IMR-90 (cell line): ENCODE results near the gene CD300LG. TPM values are rescaled to one million over a fixed set of nuclear protein-coding genes. Genes with fewer than 3 reads are reported as not detected.

Experiments
- ATAC-seq: fragments of 200-7000 bp; cut with Tn5 transposase; 2 replicates; pipeline ENCODE4 v1.9.1; 2020; ENCODE audit warnings: low read depth, mild to moderate bottlenecking, moderate library complexity
- BruUV-seq: library from RNA; stranded (reverse); fragments of 400-500 nt; replicated peaks from 2 replicates; lab custom pipeline; 2021; lab: Mats Ljungman, UMichigan
- CTCF ChIA-PET: fragments of 300-600 bp; formaldehyde crosslinking; extraction: SDS; loops from one replicate; lab custom pipeline; 2021; ENCODE audit warnings: antibody characterized with exemption; lab: Yijun Ruan, JAX
- POLR2A ChIA-PET: fragments of 300-600 bp; sonication (Branson Sonifier 250); formaldehyde crosslinking; loops from one replicate; lab custom pipeline; 2022; ENCODE audit warnings: antibody characterized with exemption; ENCODE audit not compliant: unreplicated experiment; lab: Charles Lee
- DNase-seq: peaks from one replicate; pipeline ENCODE4 v3.0.0; 2013
- H2AFZ ChIP-seq: replicated peaks from 2 replicates; pipeline ENCODE3; 2013; ENCODE audit warnings: low read length, mild to moderate bottlenecking; ENCODE audit not compliant: poor library complexity
- H2AK5ac ChIP-seq: 2 replicates; pipeline ENCODE4 v1.6.1; 2013; ENCODE audit warnings: low read depth, low read length, inconsistent platforms
- H2AK9ac ChIP-seq: replicated peaks from 2 replicates; pipeline ENCODE3; 2013; ENCODE audit warnings: mild to moderate bottlenecking, low read depth, low read length, moderate library complexity; ENCODE audit not compliant: poor library complexity
- H2BK120ac ChIP-seq: 2 replicates; pipeline ENCODE4 v1.6.1; 2013; ENCODE audit warnings: low read depth, low read length, inconsistent platforms
- H2BK15ac ChIP-seq: 3 replicates; pipeline ENCODE4 v1.6.1; 2013; ENCODE audit warnings: low read depth, low read length, inconsistent platforms
- H2BK20ac ChIP-seq: 2 replicates; pipeline ENCODE4 v1.6.1; 2013; ENCODE audit warnings: low read depth, mild to moderate bottlenecking, inconsistent platforms, low read length, moderate library complexity
- H2BK5ac ChIP-seq: 2 replicates; pipeline ENCODE4 v1.6.1; 2013; ENCODE audit warnings: mild to moderate bottlenecking, low read depth, low read length, inconsistent platforms; ENCODE audit not compliant: poor library complexity, severe bottlenecking
- H3K14ac ChIP-seq: replicated peaks from 2 replicates; pipeline ENCODE4 v1.6.1; 2013; ENCODE audit warnings: low read depth, low read length, inconsistent platforms
- H3K18ac ChIP-seq: 2 replicates; pipeline ENCODE4 v1.6.1; 2013; ENCODE audit warnings: low read depth, low read length, control low read depth
- H3K23ac ChIP-seq: 2 replicates; pipeline ENCODE4 v1.6.1; 2013; ENCODE audit warnings: low read depth, low read length, inconsistent platforms
- H3K27ac ChIP-seq: 2 replicates; pipeline ENCODE4 v1.5.1; 2013; ENCODE audit warnings: mild to moderate bottlenecking, control low read depth, low read length; ENCODE audit not compliant: insufficient read depth
- H3K27me3 ChIP-seq: 2 replicates; pipeline ENCODE4 v1.6.1; 2013; ENCODE audit warnings: low read length; ENCODE audit not compliant: control insufficient read depth, insufficient read depth
- H3K36me3 ChIP-seq: 2 replicates; pipeline ENCODE4 v1.6.1; 2013; ENCODE audit warnings: low read length, mixed read lengths; ENCODE audit not compliant: control insufficient read depth, insufficient read depth
- H3K4ac ChIP-seq: 2 replicates; pipeline ENCODE4 v1.6.1; 2013; ENCODE audit warnings: low read depth, low read length, inconsistent platforms
- H3K4me1 ChIP-seq: 2 replicates; pipeline ENCODE4 v1.6.1; 2013; ENCODE audit warnings: low read length, mixed read lengths; ENCODE audit not compliant: control insufficient read depth, insufficient read depth
- H3K4me2 ChIP-seq: 2 replicates; pipeline ENCODE4 v1.6.1; 2013; ENCODE audit warnings: low read depth, mild to moderate bottlenecking, control low read depth, low read length, moderate library complexity
- H3K4me3 ChIP-seq: 2 replicates; pipeline ENCODE4 v1.5.1; 2013; ENCODE audit warnings: low read depth, mild to moderate bottlenecking, control low read depth, low read length, moderate library complexity; ENCODE audit not compliant: insufficient read depth
- H3K56ac ChIP-seq: 2 replicates; pipeline ENCODE4 v1.6.1; 2013; ENCODE audit warnings: low read length, inconsistent platforms; ENCODE audit not compliant: insufficient read depth; ENCODE audit errors: extremely low read depth
- H3K79me1 ChIP-seq, 2 experiments: 2 replicates each; pipeline ENCODE4 v1.6.1; 2013; ENCODE audit warnings: low read length in 2 of 2, inconsistent platforms in 1 of 2, low read depth in 1 of 2
- H3K9ac ChIP-seq: 2 replicates; pipeline ENCODE4 v1.6.1; 2013; ENCODE audit warnings: low read depth, low read length, control low read depth
- H3K9me1 ChIP-seq: 2 replicates; pipeline ENCODE4 v1.6.1; 2013; ENCODE audit warnings: low read length, inconsistent platforms; ENCODE audit not compliant: insufficient read depth
- H3K9me3 ChIP-seq: 2 replicates; pipeline ENCODE4 v1.6.1; 2013; ENCODE audit warnings: low read length; ENCODE audit not compliant: control insufficient read depth, insufficient read depth
- H4K20me1 ChIP-seq: 2 replicates; pipeline ENCODE4 v1.6.1; 2013; ENCODE audit warnings: low read length, inconsistent platforms; ENCODE audit not compliant: insufficient read depth
- H4K5ac ChIP-seq: 2 replicates; pipeline ENCODE4 v1.6.1; 2013; ENCODE audit warnings: mild to moderate bottlenecking, low read depth, low read length, control low read depth
- H4K8ac ChIP-seq, 2 experiments: 2 replicates each; pipeline ENCODE4 v1.6.1; 2013; ENCODE audit warnings: low read depth in 2 of 2, low read length in 2 of 2, control low read depth in 1 of 2, inconsistent platforms in 1 of 2
- H4K91ac ChIP-seq: 2 replicates; pipeline ENCODE4 v1.6.1; 2013; ENCODE audit warnings: low read depth, low read length, inconsistent platforms; ENCODE audit not compliant: insufficient read depth
- BHLHE40 ChIP-seq: fragments of 150-350 bp; IDR thresholded peaks from 2 replicates; pipeline ENCODE4 v1.6.1; 2016; ENCODE audit warnings: mild to moderate bottlenecking, low read depth, low read length
- CEBPB ChIP-seq: IDR thresholded peaks from 2 replicates; pipeline ENCODE4 v1.6.1; 2012; ENCODE audit warnings: low read depth, low read length, improper control_type of control experiment
- CHD1 ChIP-seq: IDR thresholded peaks from 2 replicates; pipeline ENCODE4 v1.6.1; 2012; ENCODE audit warnings: low read depth, low read length, improper control_type of control experiment
- MAFK ChIP-seq: IDR thresholded peaks from 2 replicates; pipeline ENCODE4 v1.6.1; 2012; ENCODE audit warnings: low read depth, low read length, improper control_type of control experiment
- MXI1 ChIP-seq: IDR thresholded peaks from 2 replicates; pipeline ENCODE4 v1.6.1; 2012; ENCODE audit warnings: low read depth, mild to moderate bottlenecking, low read length, moderate library complexity, borderline replicate concordance
- NFE2L2 ChIP-seq: fragments of 150-350 bp; IDR thresholded peaks from 2 replicates; pipeline ENCODE4 v1.6.1; 2016; ENCODE audit warnings: low read depth, mild to moderate bottlenecking, low read length
- POLR2A ChIP-seq: IDR thresholded peaks from 2 replicates; pipeline ENCODE4 v1.6.1; 2012; ENCODE audit warnings: mild to moderate bottlenecking, low read depth, low read length
- RAD21 ChIP-seq: IDR thresholded peaks from 2 replicates; pipeline ENCODE4 v1.6.1; 2012; ENCODE audit warnings: low read length, improper control_type of control experiment
- WGBS, 2 experiments: methylation state at CpG; one replicate each; pipeline versions ENCODE4 v1.1.5 to v1.1.7; 2013; ENCODE audit warnings: missing lambda C conversion rate in 2 of 2; ENCODE audit not compliant: insufficient read length in 1 of 2; ENCODE audit errors: extremely low coverage in 2 of 2; 5-methylcytosine and 5-hydroxymethylcytosine counted together
- dilution Hi-C: fragments of 300-500 bp; cut with HindIII; formaldehyde crosslinking; loops from one replicate; pipeline ENCODE4 v1.14.3; 2018; ENCODE audit warnings: low sequenced_read_pairs; ENCODE audit not compliant: unreplicated experiment
- in situ Hi-C: fragments of 300-500 bp; cut with MboI; formaldehyde crosslinking; loops from 3 replicates; pipeline ENCODE4 v1.14.3; 2019; ENCODE audit warnings: low sequenced_read_pairs, inconsistent platforms, mixed read lengths
- intact Hi-C: fragments of 100-400 bp; cut with micrococcal nuclease; formaldehyde crosslinking; loops from 2 replicates; pipeline ENCODE4 v1.10.0; 2022
- polyA plus RNA-seq, 3 experiments: library from polyadenylated mRNA; depleted of rRNA; stranded (reverse); fragments of >200 nt; gene quantifications; 2 replicates each; pipeline ENCODE4 v1.2.3, GENCODE V29; 2012; ENCODE audit warnings: low replicate concordance in 1 of 3
- total RNA-seq: library from RNA; depleted of rRNA; stranded (reverse); fragments of >200 nt; gene quantifications from 2 replicates; pipeline ENCODE4 v1.2.3, GENCODE V29; 2012
- TF ChIP-seq, protein P1 (sequence below): fragments of 150-350 bp; IDR thresholded peaks from 2 replicates; pipeline ENCODE4 v1.6.1; 2016; ENCODE audit warnings: low read depth, mild to moderate bottlenecking, low read length, moderate library complexity, borderline replicate concordance
- TF ChIP-seq, protein P2 (sequence below): conservative IDR thresholded peaks from 2 replicates; pipeline ENCODE4 v1.5.1; 2012; ENCODE audit warnings: mild to moderate bottlenecking, low read depth, low read length, improper control_type of control experiment

The CD300LG gene
- total and polyA plus RNA-seq, 2 of the 4 experiments (the other 2 are of a cell fraction) = not detected

- no peak overlapping the region for H3K56ac ChIP-seq
- intact Hi-C loops (no loop called here), in situ Hi-C loops (no loop called here), dilution Hi-C loops (no loop called here)
- H3K79me1 ChIP-seq = no peaks in the 10 kb centered on the region
- no peak overlapping the region for H3K4me3 ChIP-seq
- no peaks in the 10 kb centered on the region for H4K20me1 ChIP-seq
- ATAC-seq (no peak), DNase-seq (no peak)
- no peak overlapping the region for H3K4ac ChIP-seq
- H3K27ac ChIP-seq = no peak overlapping the region
- no CpG with 5 or more reads among the region's 9 CpGs for WGBS, 2 experiments
- H2AK5ac ChIP-seq = no peak overlapping the region
- BruUV-seq = no TSS peak
- H3K4me1 ChIP-seq = no peaks in the 10 kb centered on the region
- no peak overlapping the region for H4K8ac ChIP-seq
- H3K9me3 ChIP-seq = no peaks in the 10 kb centered on the region
- H3K18ac ChIP-seq = no peak overlapping the region
- no peak overlapping the region for H2BK5ac ChIP-seq
- H3K14ac ChIP-seq = no peak overlapping the region
- no peak overlapping the region for H3K23ac ChIP-seq
- H3K27me3 ChIP-seq = peaks cover 88% of the 10 kb centered on the region
- H3K9me1 ChIP-seq = no peaks in the 10 kb centered on the region
- H2AFZ ChIP-seq = no peak overlapping the region
- no peak overlapping the region for H4K5ac ChIP-seq
- H2BK20ac ChIP-seq = no peak overlapping the region
- no peak overlapping the region for H4K91ac ChIP-seq
- H2BK15ac ChIP-seq = no peak overlapping the region
- H3K4me2 ChIP-seq = no peak overlapping the region
- TF ChIP-seq CEBPB = no peak
- no peak for TF ChIP-seq MAFK
- no peak for TF ChIP-seq MXI1
- TF ChIP-seq CHD1 = no peak
- TF ChIP-seq BHLHE40 = no peak
- no peak for TF ChIP-seq NFE2L2
- TF ChIP-seq POLR2A = no peak
- TF ChIP-seq RAD21 = no peak
- TF ChIP-seq, protein P1, sequence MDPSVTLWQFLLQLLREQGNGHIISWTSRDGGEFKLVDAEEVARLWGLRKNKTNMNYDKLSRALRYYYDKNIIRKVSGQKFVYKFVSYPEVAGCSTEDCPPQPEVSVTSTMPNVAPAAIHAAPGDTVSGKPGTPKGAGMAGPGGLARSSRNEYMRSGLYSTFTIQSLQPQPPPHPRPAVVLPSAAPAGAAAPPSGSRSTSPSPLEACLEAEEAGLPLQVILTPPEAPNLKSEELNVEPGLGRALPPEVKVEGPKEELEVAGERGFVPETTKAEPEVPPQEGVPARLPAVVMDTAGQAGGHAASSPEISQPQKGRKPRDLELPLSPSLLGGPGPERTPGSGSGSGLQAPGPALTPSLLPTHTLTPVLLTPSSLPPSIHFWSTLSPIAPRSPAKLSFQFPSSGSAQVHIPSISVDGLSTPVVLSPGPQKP = no peak
- TF ChIP-seq, protein P2, sequence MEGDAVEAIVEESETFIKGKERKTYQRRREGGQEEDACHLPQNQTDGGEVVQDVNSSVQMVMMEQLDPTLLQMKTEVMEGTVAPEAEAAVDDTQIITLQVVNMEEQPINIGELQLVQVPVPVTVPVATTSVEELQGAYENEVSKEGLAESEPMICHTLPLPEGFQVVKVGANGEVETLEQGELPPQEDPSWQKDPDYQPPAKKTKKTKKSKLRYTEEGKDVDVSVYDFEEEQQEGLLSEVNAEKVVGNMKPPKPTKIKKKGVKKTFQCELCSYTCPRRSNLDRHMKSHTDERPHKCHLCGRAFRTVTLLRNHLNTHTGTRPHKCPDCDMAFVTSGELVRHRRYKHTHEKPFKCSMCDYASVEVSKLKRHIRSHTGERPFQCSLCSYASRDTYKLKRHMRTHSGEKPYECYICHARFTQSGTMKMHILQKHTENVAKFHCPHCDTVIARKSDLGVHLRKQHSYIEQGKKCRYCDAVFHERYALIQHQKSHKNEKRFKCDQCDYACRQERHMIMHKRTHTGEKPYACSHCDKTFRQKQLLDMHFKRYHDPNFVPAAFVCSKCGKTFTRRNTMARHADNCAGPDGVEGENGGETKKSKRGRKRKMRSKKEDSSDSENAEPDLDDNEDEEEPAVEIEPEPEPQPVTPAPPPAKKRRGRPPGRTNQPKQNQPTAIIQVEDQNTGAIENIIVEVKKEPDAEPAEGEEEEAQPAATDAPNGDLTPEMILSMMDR = no peak
- no peak overlapping the region for H2AK9ac ChIP-seq
- no peak overlapping the region for H3K9ac ChIP-seq
- H3K36me3 ChIP-seq = no peaks in the 10 kb centered on the region
- ChIA-PET CTCF (interaction anchor here (1.8 kb wide), 1 partner anchor 15 kb away, joined by 8 read pairs; the partner anchor contains the start of gene CD300LG), POLR2A (interaction anchor here (0.5 kb wide), 1 partner anchor 8 kb away, joined by 15 read pairs; no protein-coding TSS in a partner anchor)
- no peak overlapping the region for H2BK120ac ChIP-seq
Observed at GRCh38 chr17:43860927-43861622, 14.1 kb downstream of the CD300LG start.
